LHCN-M2 (cell line): ENCODE results near the gene ZNF560. TPM values are rescaled to one million over a fixed set of nuclear protein-coding genes. Genes with fewer than 3 reads are reported as not detected.

Experiments
- DNase-seq: peaks from one replicate; pipeline ENCODE4 v3.0.0-alpha.2; 2012; ENCODE audit warnings: low read depth
- total RNA-seq: library from RNA; depleted of rRNA; stranded (reverse); fragments of >200 nt; gene quantifications from 2 replicates; pipeline ENCODE4 v1.2.3, GENCODE V29; 2014; rRNA removed

ZNF560 gene
- total RNA-seq, 1 experiment from 2014 or later, result not detected

GRCh38 chr19:9436358-9436757 lies 62.1 kb downstream of the ZNF560 start:
- DNase-seq, result no peak

GRCh38 chr19:9435279-9436268 lies 62.8 kb downstream of the ZNF560 start, which contains the start of gene ZNF266:
TSS of gene ZNF266 (minus strand) at chr19:9435573. CDS start at chr19:9420089, 15,484 bp downstream.
- DNase-seq, result peak; percentile 90

- peak; percentile 68 for DNase-seq
Observed at GRCh38 chr19:9431475-9431874, 66.9 kb downstream of the ZNF560 start.

GRCh38 chr19:9430444-9430843 lies 68.0 kb downstream of the ZNF560 start:
- no peak for DNase-seq

- no peak for DNase-seq
Observed at GRCh38 chr19:9427941-9428340, 70.5 kb downstream of the ZNF560 start.

Other genes with a start within 250 kb of the ZNF560 start
- gene OR7E24, start 247.7 kb downstream of the ZNF560 start, total RNA-seq, result not detected in 2 replicates
- gene ZNF699, start 188.8 kb downstream of the ZNF560 start, total RNA-seq, result 13.9 and 34.0 TPM in 2 replicates
- 6.2 and 8.0 TPM in 2 replicates for gene ZNF559, start 174.4 kb downstream of the ZNF560 start, total RNA-seq
- 1.3 and 2.2 TPM in 2 replicates for gene ZNF177, start 135.6 kb downstream of the ZNF560 start, total RNA-seq
- gene ZNF266, start 63.0 kb downstream of the ZNF560 start, total RNA-seq, result 10.8 and 12.9 TPM in 2 replicates
- 10.3 and 13.9 TPM in 2 replicates for gene ZNF426, start 40.0 kb upstream of the ZNF560 start, total RNA-seq
- gene ZNF121, start 85.9 kb upstream of the ZNF560 start, total RNA-seq, result 30.4 and 34.3 TPM in 2 replicates
- 31.6 and 37.3 TPM in 2 replicates for gene ZNF561, start 122.6 kb upstream of the ZNF560 start, total RNA-seq
- gene ZNF562, start 176.5 kb upstream of the ZNF560 start, total RNA-seq, result 22.7 and 26.2 TPM in 2 replicates